Measurements from ENCODE around the gene USP25. TPM values are rescaled to one million over a fixed set of nuclear protein-coding genes. Genes with fewer than 3 reads are reported as not detected.

USP25 gene
- total RNA-seq, 3 donors from 2014 or later = 28.3 to 31.1 (median 28.4) TPM

DNA sequence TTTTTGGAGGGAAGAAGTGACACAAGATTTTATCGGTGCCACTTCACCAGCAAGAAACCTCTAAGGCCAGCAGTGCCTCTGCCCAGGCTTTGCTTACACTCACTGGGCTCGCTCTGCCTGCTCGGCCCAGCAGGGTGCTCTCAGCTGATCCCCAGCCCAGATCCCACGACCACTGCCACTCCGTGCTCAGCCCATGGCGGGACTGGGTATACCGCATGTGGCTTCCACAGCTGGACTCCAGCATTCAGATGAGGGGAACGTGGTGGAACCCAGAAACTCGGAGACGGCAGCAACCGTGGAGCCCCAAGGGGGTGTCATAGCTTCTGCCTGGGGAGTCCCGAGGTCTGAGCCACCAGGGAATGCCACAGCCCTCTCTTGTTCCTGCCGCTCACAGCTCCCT is 12.9 kb downstream of the USP25 start:
- no peak overlapping the region for H3K4me3 Mint-ChIP-seq
- no peaks in the 10 kb centered on the region for H3K9me3 Mint-ChIP-seq
- H3K36me3 Mint-ChIP-seq (ENCODE audit: insufficient read depth) = peaks cover 18% of the 10 kb centered on the region

DNA sequence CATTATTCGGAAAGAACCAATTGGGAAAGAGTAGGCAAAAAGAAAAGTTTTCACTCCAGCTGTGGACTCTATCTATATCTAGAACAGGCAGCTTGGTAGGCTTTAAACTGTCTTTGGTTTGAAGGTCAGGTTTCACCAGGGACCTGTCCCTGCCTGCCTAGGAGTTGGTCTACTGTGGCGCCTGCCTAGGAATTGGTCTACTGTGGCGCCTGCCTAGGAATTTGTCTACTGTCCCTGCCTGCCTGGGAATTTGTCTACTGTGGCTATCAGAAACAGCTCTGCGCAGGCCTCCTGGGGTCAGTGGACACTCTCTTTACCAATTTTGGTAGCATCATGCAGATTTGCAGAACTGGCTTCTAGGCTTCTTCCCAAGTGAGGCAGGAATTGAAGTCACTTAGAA is 13.8 kb downstream of the USP25 start:
- H3K9me3 Mint-ChIP-seq = no peaks in the 10 kb centered on the region
- ATAC-seq = no peak
- H3K4me1 Mint-ChIP-seq (ENCODE audit: low read depth) = peaks cover 76% of the 10 kb centered on the region
- H3K27me3 Mint-ChIP-seq (ENCODE audit: low read depth) = no peaks in the 10 kb centered on the region
- H3K36me3 Mint-ChIP-seq (ENCODE audit: insufficient read depth) = peaks cover 18% of the 10 kb centered on the region
- H3K4me3 Mint-ChIP-seq = no peak overlapping the region
- DNase-seq = no peak

More for the DNA sequence above, 12.9 kb downstream of the USP25 start:
- ATAC-seq (no peak), DNase-seq (no peak)
- Mint-ChIP-seq H3K27me3 (ENCODE audit: low read depth) (no peaks in the 10 kb centered on the region), H3K4me1 (ENCODE audit: low read depth) (peaks cover 83% of the 10 kb centered on the region)

DNA sequence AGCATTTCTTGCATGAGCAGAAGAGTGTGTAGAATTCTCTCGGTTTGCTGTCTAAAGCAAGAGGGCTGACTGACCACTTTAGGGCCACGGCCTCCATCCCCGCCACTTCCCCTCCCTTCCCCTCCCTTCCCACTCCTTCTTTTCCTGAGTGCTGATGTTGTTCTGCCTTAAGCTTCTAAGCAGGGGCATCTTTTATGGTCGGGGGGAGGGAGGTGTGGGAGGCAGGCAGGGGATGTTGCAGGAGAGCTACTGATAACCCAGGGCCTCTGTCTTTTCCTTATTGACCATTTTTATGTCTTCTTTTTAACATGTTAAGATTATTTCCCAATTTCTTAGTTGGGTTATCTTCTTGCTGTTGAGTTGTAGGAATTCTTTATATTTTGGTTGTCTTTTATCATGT is 15.1 kb downstream of the USP25 start:
- Mint-ChIP-seq H3K27me3 (ENCODE audit: low read depth) (no peaks in the 10 kb centered on the region), H3K9me3 (no peaks in the 10 kb centered on the region), H3K36me3 (ENCODE audit: insufficient read depth) (peaks cover 20% of the 10 kb centered on the region), H3K4me3 (no peak overlapping the region), H3K4me1 (ENCODE audit: low read depth) (peaks cover 74% of the 10 kb centered on the region)
- DNase-seq (no peak), ATAC-seq (no peak)

DNA sequence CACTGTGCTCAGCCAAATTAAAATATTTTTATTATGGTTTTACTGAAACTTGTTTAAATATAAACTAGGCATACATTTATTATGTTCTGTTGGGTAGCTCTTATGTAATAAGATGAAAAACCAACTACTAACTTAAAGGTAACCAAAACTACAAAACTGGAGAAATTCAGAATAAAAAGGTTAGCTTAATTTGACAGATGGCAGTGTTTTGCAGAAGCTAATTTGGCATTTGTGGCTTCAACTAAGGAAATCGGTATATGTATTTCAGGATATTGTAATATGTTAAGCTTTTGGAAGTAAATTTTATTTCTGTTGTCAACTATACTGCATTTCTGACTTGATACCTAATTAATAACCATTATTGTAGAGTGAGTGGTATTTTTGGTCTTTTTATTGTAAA is 18.8 kb downstream of the USP25 start:
- H3K4me3 Mint-ChIP-seq = no peak overlapping the region
- peaks cover 9% of the 10 kb centered on the region for H3K36me3 Mint-ChIP-seq (ENCODE audit: insufficient read depth)
- peaks cover 61% of the 10 kb centered on the region for H3K4me1 Mint-ChIP-seq (ENCODE audit: low read depth)

DNA sequence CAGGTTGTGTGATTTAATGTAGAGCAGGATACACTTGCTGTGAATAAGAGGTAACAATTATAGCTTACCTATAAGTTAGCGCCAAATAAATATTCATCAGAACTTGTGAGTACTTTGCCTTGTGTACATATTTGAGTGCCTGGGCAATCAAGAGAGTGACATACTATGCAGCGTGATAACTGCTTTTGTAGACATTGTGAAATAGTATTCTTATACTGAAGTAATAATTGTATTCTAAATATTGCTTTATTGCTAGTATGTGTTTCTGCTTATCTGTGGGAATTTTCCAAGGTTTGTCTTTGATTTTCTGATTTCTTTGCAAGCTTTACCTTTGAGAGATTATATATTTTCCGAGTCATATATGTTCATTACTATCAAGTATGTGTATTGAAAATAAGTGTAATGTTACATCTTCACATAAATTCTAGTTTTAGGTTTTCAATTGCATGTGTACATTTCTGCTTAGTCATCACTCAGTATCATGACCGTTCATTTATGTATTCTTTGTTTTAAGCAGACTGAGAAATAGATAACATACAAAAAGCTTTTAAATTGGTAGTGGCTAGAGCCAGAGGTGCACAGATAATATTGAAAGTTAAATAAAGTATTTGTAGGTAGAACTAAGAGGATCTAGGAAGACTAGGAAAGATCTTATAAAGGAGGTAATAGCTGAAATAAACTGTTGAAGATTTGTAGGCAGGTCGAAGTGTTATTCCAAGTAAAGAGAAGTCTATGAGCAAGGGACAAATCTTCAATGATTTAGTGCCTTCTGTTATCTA is 19.5 kb downstream of the USP25 start:
- DNase-seq (no peak), ATAC-seq (no peak)
- no peaks in the 10 kb centered on the region for H3K27me3 Mint-ChIP-seq (ENCODE audit: low read depth)
- H3K9me3 Mint-ChIP-seq = no peaks in the 10 kb centered on the region
- peaks cover 63% of the 10 kb centered on the region for H3K4me1 Mint-ChIP-seq (ENCODE audit: low read depth)
- H3K4me3 Mint-ChIP-seq = no peak overlapping the region
- H3K36me3 Mint-ChIP-seq (ENCODE audit: insufficient read depth) = peaks cover 7% of the 10 kb centered on the region

More for the DNA sequence above, 18.8 kb downstream of the USP25 start:
- no peaks in the 10 kb centered on the region for H3K27me3 Mint-ChIP-seq (ENCODE audit: low read depth)
- no peaks in the 10 kb centered on the region for H3K9me3 Mint-ChIP-seq
- DNase-seq = no peak
- no peak for ATAC-seq

DNA sequence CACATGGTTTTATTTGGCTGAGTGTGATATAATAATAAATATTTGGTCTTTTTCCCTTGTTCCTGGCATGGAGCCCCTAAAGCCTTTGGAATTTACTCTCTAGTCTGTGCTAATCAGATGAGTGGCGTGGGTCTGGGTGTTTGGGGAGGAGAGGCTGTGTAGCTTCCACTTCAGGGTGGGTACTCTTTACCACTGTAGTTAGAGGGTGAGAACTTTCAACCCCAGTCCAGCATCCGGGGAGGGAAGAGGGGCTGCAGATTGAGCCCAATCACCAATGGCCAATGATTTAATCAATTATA is 20.0 kb downstream of the USP25 start:
- Mint-ChIP-seq H3K4me1 (ENCODE audit: low read depth) (peaks cover 66% of the 10 kb centered on the region), H3K27me3 (ENCODE audit: low read depth) (no peaks in the 10 kb centered on the region), H3K36me3 (ENCODE audit: insufficient read depth) (peaks cover 7% of the 10 kb centered on the region), H3K9me3 (no peaks in the 10 kb centered on the region), H3K4me3 (no peak overlapping the region)
- ATAC-seq (no peak), DNase-seq (no peak)

DNA sequence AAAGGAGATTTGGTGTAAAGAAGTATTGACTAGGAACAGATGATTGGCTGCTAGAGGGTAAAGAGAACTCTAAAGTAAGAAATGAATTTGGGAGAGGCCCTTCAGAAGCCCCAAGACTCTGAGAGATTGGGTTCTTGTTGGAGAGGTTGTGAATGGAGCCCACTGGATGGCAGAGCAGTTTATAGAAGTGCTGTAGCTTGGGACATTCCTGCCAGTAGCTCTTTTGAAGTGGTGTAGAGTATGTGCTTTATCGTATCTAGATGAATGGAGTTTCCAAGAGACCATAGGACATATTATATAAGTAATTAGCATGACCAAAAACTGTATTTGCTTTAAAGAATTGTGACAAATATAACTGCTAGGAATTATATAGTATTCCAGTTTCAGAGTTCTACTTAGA is 21.3 kb downstream of the USP25 start:
- no peak overlapping the region for H3K4me3 Mint-ChIP-seq

DNA sequence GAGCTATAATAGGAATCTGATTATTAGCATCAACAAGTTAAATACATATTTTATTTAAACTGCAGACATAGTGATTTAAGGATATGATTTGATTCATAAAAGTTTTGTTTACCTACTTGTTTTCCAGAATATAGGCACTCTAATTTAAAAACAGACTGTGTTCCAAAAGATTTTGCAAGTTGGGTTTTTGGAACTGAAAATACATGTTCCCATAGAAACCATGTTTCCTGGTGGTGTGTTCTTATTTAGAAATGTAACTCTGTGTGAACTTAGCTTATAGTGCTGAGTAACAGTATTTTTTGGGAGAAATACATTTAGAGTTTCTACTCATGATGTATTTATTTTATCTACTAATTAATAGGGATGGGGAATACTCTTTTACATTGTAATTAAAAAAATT is 21.8 kb downstream of the USP25 start:
- ATAC-seq (no peak), DNase-seq (no peak)
- Mint-ChIP-seq H3K9me3 (no peaks in the 10 kb centered on the region), H3K36me3 (ENCODE audit: insufficient read depth) (peaks cover 6% of the 10 kb centered on the region), H3K27me3 (ENCODE audit: low read depth) (no peaks in the 10 kb centered on the region), H3K4me1 (ENCODE audit: low read depth) (peaks cover 70% of the 10 kb centered on the region), H3K4me3 (no peak overlapping the region)

More for the DNA sequence above, 21.3 kb downstream of the USP25 start:
- H3K4me1 Mint-ChIP-seq (ENCODE audit: low read depth) = peaks cover 69% of the 10 kb centered on the region
- H3K9me3 Mint-ChIP-seq = no peaks in the 10 kb centered on the region
- no peak for ATAC-seq
- DNase-seq = no peak
- H3K27me3 Mint-ChIP-seq (ENCODE audit: low read depth) = no peaks in the 10 kb centered on the region
- H3K36me3 Mint-ChIP-seq (ENCODE audit: insufficient read depth) = peaks cover 6% of the 10 kb centered on the region

DNA sequence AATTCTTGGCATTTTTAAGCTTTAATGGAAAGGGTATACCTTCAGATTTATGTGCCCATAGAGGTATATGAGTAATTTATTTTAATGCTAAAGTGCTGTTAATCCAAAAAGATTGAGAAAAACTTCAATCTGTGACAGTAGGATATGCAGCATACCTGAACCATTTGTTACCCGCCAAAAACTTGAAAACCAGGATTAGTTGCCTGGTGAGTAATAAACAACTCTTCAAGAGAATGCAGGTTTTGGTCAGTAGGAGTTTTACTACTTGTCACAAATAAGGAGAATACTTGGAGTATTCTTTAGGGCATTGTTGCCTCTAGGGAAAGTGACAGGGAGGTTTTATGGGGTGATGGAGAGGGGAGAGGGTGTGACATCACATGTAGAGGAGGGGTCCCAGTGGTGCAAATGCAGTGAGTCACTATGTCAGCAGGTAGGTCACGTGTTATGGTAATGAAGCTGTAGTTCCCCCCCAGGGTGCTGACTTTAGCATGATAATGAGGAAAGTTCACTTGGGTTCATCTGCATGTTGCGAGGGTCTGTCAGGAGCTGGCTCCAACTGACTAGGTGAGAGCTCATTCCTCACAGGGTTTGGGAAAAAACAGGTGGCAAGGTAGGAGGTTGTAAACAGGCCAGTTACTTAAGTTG is 23.1 kb downstream of the USP25 start:
- H3K36me3 Mint-ChIP-seq (ENCODE audit: insufficient read depth) = peaks cover 16% of the 10 kb centered on the region
- ATAC-seq (no peak), DNase-seq (no peak)
- peaks cover 7% of the 10 kb centered on the region for H3K9me3 Mint-ChIP-seq
- H3K4me3 Mint-ChIP-seq = no peak overlapping the region
- peaks cover 76% of the 10 kb centered on the region for H3K4me1 Mint-ChIP-seq (ENCODE audit: low read depth)
- no peaks in the 10 kb centered on the region for H3K27me3 Mint-ChIP-seq (ENCODE audit: low read depth)

DNA sequence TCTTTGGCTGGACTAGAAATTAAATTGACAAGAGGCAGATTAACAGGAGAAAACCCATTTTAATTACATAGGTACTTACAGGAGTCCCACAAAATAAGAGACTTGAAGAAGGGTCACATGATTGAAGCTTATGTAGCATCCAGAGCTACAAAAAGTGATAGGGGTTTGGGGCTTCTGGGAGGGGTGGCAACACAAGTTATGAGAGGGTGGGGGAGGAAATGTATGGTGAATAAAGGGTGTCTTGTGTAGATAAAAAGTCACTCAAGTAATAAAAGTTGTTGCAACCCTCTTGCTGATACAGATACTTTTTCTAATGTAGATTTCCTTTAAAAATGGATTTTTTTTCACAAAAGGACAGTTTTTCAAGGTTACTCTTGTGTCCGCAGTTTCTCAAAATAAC is 24.0 kb downstream of the USP25 start:
- Mint-ChIP-seq H3K36me3 (ENCODE audit: insufficient read depth) (peaks cover 19% of the 10 kb centered on the region), H3K4me3 (no peak overlapping the region), H3K4me1 (ENCODE audit: low read depth) (peaks cover 81% of the 10 kb centered on the region), H3K27me3 (ENCODE audit: low read depth) (no peaks in the 10 kb centered on the region), H3K9me3 (peaks cover 13% of the 10 kb centered on the region)
- no peak for DNase-seq
- no peak for ATAC-seq

DNA sequence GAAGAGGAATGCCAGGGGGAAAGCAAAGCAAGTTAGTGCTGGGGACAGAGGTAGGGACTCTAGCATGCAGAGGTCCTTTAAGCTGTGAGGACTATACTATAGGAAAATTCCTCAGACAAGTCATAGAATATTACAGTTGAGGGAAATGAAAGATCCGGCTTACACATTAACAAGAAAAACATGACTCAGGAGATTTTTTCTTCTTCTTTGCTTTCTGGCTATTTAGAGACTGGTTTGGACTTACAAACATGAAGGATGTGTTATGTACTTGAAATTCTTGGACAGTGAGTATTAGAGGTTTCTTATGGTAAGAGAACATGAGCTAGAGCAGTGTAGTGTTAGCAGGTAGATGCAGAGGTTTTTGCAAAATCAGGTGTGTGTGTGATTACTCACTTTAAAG is 24.9 kb downstream of the USP25 start:
- no peak overlapping the region for H3K4me3 Mint-ChIP-seq

DNA sequence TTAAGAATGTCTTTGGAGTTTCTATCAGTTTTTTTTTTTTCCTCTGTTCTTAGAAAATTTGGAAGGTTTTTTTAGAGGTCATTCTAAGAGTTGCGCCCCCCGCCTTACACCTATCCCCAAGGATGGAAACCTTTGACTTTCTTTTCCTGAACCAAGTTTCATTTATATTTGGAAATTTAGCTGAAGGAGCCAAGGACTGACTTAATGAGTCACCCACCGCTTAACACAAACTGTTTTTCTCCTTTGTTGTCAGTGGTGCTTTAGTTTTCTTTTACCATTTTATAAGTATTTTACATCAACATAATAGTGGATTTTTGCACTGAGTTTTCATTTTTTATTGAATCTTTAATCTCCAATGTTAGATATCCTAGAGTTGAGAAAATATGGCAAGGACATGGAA is 25.3 kb downstream of the USP25 start:
- H3K4me3 Mint-ChIP-seq = no peak overlapping the region
- peaks cover 13% of the 10 kb centered on the region for H3K9me3 Mint-ChIP-seq
- DNase-seq (no peak), ATAC-seq (no peak)
- peaks cover 19% of the 10 kb centered on the region for H3K36me3 Mint-ChIP-seq (ENCODE audit: insufficient read depth)
- H3K27me3 Mint-ChIP-seq (ENCODE audit: low read depth) = no peaks in the 10 kb centered on the region
- H3K4me1 Mint-ChIP-seq (ENCODE audit: low read depth) = peaks cover 77% of the 10 kb centered on the region

More for the DNA sequence above, 24.9 kb downstream of the USP25 start:
- Mint-ChIP-seq H3K9me3 (peaks cover 13% of the 10 kb centered on the region), H3K36me3 (ENCODE audit: insufficient read depth) (peaks cover 19% of the 10 kb centered on the region), H3K27me3 (ENCODE audit: low read depth) (no peaks in the 10 kb centered on the region), H3K4me1 (ENCODE audit: low read depth) (peaks cover 76% of the 10 kb centered on the region)
- no peak for ATAC-seq
- no peak for DNase-seq

DNA sequence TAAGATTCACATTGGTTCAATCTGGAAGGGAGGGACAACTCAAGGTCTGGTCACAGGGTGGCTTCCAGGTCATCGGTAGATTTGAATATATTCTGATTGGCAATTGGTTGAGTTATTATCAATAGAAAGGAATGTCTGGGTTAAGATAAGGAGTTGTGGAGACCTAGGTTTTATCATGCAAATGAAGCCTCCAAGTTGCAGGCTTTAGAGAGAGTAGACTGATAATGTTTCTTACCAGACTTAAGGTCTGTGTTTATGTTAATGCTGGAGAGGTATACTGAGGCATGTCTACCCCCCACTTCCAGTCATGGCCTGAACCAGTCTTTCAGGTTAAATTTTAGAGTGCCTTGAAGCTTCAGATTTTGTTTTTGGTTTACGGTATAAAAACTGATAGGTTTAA is 29.7 kb downstream of the USP25 start:
- Mint-ChIP-seq H3K9me3 (peaks cover 18% of the 10 kb centered on the region), H3K36me3 (ENCODE audit: insufficient read depth) (peaks cover 32% of the 10 kb centered on the region), H3K4me3 (no peak overlapping the region), H3K4me1 (ENCODE audit: low read depth) (peaks cover 75% of the 10 kb centered on the region), H3K27me3 (ENCODE audit: low read depth) (no peaks in the 10 kb centered on the region)
- no peak for ATAC-seq
- DNase-seq = no peak

DNA sequence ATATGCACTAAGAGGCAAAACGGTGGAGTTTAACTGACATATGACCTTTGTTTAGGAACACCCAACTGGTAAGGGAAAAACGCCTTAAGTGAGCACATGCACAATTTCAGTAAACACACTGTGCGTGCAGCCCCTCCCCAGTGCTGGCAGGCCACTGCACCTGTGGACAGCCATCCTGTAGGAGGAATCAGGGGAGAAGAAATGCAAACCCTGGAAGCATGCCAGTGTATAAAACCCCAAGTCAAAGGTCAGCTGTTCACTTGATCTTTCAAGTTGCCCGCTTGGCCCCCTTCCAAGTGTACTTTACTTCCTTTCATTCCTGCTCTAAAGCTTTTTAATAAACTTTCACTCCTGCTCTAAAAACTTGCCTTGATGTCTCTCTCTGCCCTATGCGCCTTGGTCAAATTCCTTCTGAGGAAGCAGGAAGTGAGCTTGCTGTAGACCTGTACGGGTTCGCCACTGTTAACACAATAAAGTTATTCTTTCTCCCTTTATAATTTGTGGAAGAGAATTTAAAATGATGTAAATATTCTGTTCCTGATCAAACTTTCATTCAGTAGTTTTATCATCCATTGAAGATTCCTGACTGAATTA is 31.8 kb downstream of the USP25 start:
- no peak overlapping the region for H3K4me3 Mint-ChIP-seq
- H3K4me1 Mint-ChIP-seq (ENCODE audit: low read depth) = peaks cover 62% of the 10 kb centered on the region
- no peak for ATAC-seq
- no peak for DNase-seq
- H3K9me3 Mint-ChIP-seq = peaks cover 18% of the 10 kb centered on the region
- H3K27me3 Mint-ChIP-seq (ENCODE audit: low read depth) = no peaks in the 10 kb centered on the region
- H3K36me3 Mint-ChIP-seq (ENCODE audit: insufficient read depth) = peaks cover 36% of the 10 kb centered on the region

DNA sequence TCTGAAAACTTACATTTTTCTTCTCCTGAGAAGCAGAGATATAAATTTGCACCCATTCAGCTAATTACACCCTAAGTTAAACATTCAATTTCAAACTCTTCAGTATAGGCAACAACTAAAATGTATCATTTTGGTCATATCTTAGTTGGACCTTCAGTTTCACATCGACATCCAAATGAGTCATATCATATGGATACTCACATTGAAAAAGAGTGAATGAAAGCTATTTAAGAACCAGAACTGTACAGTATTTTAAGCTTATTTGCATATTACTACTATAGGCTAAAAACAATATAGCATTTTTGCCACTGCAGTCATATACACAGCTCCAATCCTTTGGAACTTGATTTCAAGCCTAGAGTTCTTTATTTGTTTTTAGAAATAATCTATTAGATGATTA is 33.6 kb downstream of the USP25 start:
- peaks cover 35% of the 10 kb centered on the region for H3K36me3 Mint-ChIP-seq (ENCODE audit: insufficient read depth)
- H3K9me3 Mint-ChIP-seq = peaks cover 6% of the 10 kb centered on the region
- no peak for DNase-seq
- ATAC-seq = peak; percentile 70 to 74
- no peak overlapping the region for H3K4me3 Mint-ChIP-seq
- H3K4me1 Mint-ChIP-seq (ENCODE audit: low read depth) = peaks cover 60% of the 10 kb centered on the region
- no peaks in the 10 kb centered on the region for H3K27me3 Mint-ChIP-seq (ENCODE audit: low read depth)
